GM08714 (cell line): Measurements from ENCODE around the gene NRK.
"Not testable (repeated sequence)": the region's sequence is repeated elsewhere in the genome, so short reads cannot be mapped to it uniquely, and the experiment has no call there.

Experiments used
- H3K4me3 ChIP-seq: fragments of 200-500 bp; sonication (Bioruptor generic); 2 replicates; pipeline ENCODE4 v1.5.1; 2014; ENCODE audit warnings: mild to moderate bottlenecking, low read length, inconsistent platforms
- ZNF274 ChIP-seq: IDR thresholded peaks from 2 replicates; pipeline ENCODE4 v1.6.1; 2012; ENCODE audit warnings: mild to moderate bottlenecking, low read depth, low read length

Gene NRK

GRCh38 chrX:105822138-105823091, at the start of gene NRK:
Gene NRK (plus strand): TSS chrX:105822539. CDS start chrX:105822846, 307 bp downstream.
- no peak within 1 kb of the TSS for H3K4me3 ChIP-seq
- TF ChIP-seq ZNF274, result no peak

- no peak overlapping the region for H3K4me3 ChIP-seq
- no peak for TF ChIP-seq ZNF274
Measured at GRCh38 chrX:105773801-105774200, 48.5 kb upstream of the NRK start.

- no peak overlapping the region for H3K4me3 ChIP-seq
- TF ChIP-seq ZNF274, result no peak
Measured at GRCh38 chrX:105775679-105776078, 46.7 kb upstream of the NRK start.

- H3K4me3 ChIP-seq, result no peak overlapping the region
- TF ChIP-seq ZNF274, result no peak
Measured at GRCh38 chrX:105781804-105782203, 40.5 kb upstream of the NRK start.

- H3K4me3 ChIP-seq, result not testable (repeated sequence)
Measured at GRCh38 chrX:105796877-105797276, 25.5 kb upstream of the NRK start.

GRCh38 chrX:105803891-105804290, 18.4 kb upstream of the NRK start:
- TF ChIP-seq ZNF274, result no peak

GRCh38 chrX:105805655-105806054, 16.7 kb upstream of the NRK start:
- not testable (repeated sequence) for H3K4me3 ChIP-seq

More at GRCh38 chrX:105803891-105804290, 18.4 kb upstream of the NRK start:
- H3K4me3 ChIP-seq, result no peak overlapping the region

GRCh38 chrX:105816517-105816916, 5.8 kb upstream of the NRK start:
- TF ChIP-seq ZNF274, result no peak
- H3K4me3 ChIP-seq, result no peak overlapping the region

GRCh38 chrX:105820247-105820646, 2.1 kb upstream of the NRK start:
- no peak overlapping the region for H3K4me3 ChIP-seq
- no peak for TF ChIP-seq ZNF274

- no peak for TF ChIP-seq ZNF274
- H3K4me3 ChIP-seq, result no peak overlapping the region
Measured at GRCh38 chrX:105821471-105822121, 743 bp upstream of the NRK start.

GRCh38 chrX:105823092-105823455, 735 bp downstream of the NRK start:
- H3K4me3 ChIP-seq, result no peak overlapping the region
- no peak for TF ChIP-seq ZNF274

GRCh38 chrX:105829011-105829410, 6.7 kb downstream of the NRK start:
- TF ChIP-seq ZNF274, result no peak
- H3K4me3 ChIP-seq, result no peak overlapping the region

- TF ChIP-seq ZNF274, result no peak
- H3K4me3 ChIP-seq, result no peak overlapping the region
Measured at GRCh38 chrX:105837232-105837631, 14.9 kb downstream of the NRK start.

GRCh38 chrX:105845631-105846030, 23.3 kb downstream of the NRK start:
- no peak for TF ChIP-seq ZNF274
- H3K4me3 ChIP-seq, result no peak overlapping the region

- H3K4me3 ChIP-seq, result not testable (repeated sequence)
Measured at GRCh38 chrX:105850100-105850499, 27.8 kb downstream of the NRK start.

- no peak overlapping the region for H3K4me3 ChIP-seq
- no peak for TF ChIP-seq ZNF274
Measured at GRCh38 chrX:105865709-105866108, 43.4 kb downstream of the NRK start.
